ENCODE results near the gene LRRC7.

Gene LRRC7

DNA sequence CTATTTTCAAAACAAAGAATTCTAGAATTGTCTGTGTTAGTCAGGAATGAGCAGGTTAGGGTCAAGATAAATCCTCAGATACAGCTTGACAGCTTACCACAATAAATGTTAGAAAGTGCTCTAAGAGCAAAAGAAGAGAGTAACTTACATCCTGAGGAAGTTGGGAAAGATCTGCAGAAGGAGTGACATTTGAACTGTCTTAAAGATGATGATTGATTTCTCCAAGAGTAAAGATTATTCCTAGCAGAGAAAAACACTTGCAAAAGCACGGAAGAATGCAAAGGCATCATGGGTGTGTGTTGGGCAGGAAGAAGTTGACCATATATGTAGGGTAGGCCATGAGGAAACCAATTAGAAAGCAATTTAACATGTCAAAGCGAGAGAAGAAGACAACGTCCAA lies 175.4 kb downstream of the LRRC7 start:
- no peaks in the 10 kb centered on the region for H3K79me2 ChIP-seq (ENCODE audit: insufficient read depth, low read length)
- no peaks in the 10 kb centered on the region for H3K4me1 ChIP-seq (ENCODE audit: insufficient read depth, low read length, severe bottlenecking)
- H3K27ac ChIP-seq (ENCODE audit: low read depth, low read length, poor library complexity, severe bottlenecking) = no peak overlapping the region
- no peaks in the 10 kb centered on the region for H3K9me2 ChIP-seq (ENCODE audit: low read depth, low read length)
- H3F3A ChIP-seq (ENCODE audit: insufficient read depth, low read length) = no peaks in the 10 kb centered on the region
- no peak overlapping the region for H3K4me3 ChIP-seq (ENCODE audit: low read depth, low read length, poor library complexity, severe bottlenecking)
- no peaks in the 10 kb centered on the region for H3K27me3 ChIP-seq (ENCODE audit: insufficient read depth, low read length)
- TF ChIP-seq, protein P1, sequence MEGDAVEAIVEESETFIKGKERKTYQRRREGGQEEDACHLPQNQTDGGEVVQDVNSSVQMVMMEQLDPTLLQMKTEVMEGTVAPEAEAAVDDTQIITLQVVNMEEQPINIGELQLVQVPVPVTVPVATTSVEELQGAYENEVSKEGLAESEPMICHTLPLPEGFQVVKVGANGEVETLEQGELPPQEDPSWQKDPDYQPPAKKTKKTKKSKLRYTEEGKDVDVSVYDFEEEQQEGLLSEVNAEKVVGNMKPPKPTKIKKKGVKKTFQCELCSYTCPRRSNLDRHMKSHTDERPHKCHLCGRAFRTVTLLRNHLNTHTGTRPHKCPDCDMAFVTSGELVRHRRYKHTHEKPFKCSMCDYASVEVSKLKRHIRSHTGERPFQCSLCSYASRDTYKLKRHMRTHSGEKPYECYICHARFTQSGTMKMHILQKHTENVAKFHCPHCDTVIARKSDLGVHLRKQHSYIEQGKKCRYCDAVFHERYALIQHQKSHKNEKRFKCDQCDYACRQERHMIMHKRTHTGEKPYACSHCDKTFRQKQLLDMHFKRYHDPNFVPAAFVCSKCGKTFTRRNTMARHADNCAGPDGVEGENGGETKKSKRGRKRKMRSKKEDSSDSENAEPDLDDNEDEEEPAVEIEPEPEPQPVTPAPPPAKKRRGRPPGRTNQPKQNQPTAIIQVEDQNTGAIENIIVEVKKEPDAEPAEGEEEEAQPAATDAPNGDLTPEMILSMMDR (IDR thresholded peaks at IDR 0.05; ENCODE audit: low read length) = no peak
- no peak overlapping the region for H3K9ac ChIP-seq (ENCODE audit: low read length)
- no peak overlapping the region for H2AFZ ChIP-seq (ENCODE audit: low read length)
- H3K36me3 ChIP-seq (ENCODE audit: insufficient read depth, low read length) = no peaks in the 10 kb centered on the region
- H3K4me2 ChIP-seq (ENCODE audit: low read length) = no peak overlapping the region
- no peaks in the 10 kb centered on the region for H3K9me3 ChIP-seq (ENCODE audit: low read length)
- no peaks in the 10 kb centered on the region for H4K20me1 ChIP-seq (ENCODE audit: insufficient read depth, low read length)

DNA sequence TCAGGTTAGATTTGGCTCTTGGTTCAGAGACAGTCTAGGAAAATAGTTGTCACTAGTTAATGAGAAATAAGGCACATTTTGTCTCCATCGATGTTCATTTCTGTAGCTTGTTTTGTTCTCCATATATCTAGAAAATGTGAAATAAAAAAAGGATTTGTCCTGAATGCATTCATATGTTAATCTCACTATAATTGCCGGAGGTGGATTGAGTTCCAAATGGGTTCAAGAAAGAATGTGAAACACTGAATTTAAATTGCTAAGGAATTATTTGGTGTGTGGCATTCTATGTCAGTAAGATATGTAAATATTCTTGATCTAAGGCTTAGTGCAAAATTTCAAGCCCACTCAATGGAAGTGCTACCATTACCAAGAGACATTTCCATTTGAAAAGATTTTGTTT lies 176.7 kb downstream of the LRRC7 start:
- no peak overlapping the region for H3K4me2 ChIP-seq (ENCODE audit: low read length)
- no peaks in the 10 kb centered on the region for H3K4me1 ChIP-seq (ENCODE audit: insufficient read depth, low read length, severe bottlenecking)
- no peaks in the 10 kb centered on the region for H3K9me3 ChIP-seq (ENCODE audit: low read length)
- no peak for TF ChIP-seq EZH2 (IDR thresholded peaks at IDR 0.05; ENCODE audit: borderline replicate concordance, low read length)
- TF ChIP-seq, protein P1 (IDR thresholded peaks at IDR 0.05; ENCODE audit: low read length) = no peak
- H3F3A ChIP-seq (ENCODE audit: insufficient read depth, low read length) = no peaks in the 10 kb centered on the region
- H3K79me2 ChIP-seq (ENCODE audit: insufficient read depth, low read length) = no peaks in the 10 kb centered on the region
- no peak overlapping the region for H2AFZ ChIP-seq (ENCODE audit: low read length)
- no peaks in the 10 kb centered on the region for H3K27me3 ChIP-seq (ENCODE audit: insufficient read depth, low read length)
- no peaks in the 10 kb centered on the region for H3K36me3 ChIP-seq (ENCODE audit: insufficient read depth, low read length)
- H3K9ac ChIP-seq (ENCODE audit: low read length) = no peak overlapping the region
- H3K9me2 ChIP-seq (ENCODE audit: low read depth, low read length) = no peaks in the 10 kb centered on the region
- H3K4me3 ChIP-seq (ENCODE audit: low read depth, low read length, poor library complexity, severe bottlenecking) = no peak overlapping the region
- H3K27ac ChIP-seq (ENCODE audit: low read depth, low read length, poor library complexity, severe bottlenecking) = no peak overlapping the region
- no peaks in the 10 kb centered on the region for H4K20me1 ChIP-seq (ENCODE audit: insufficient read depth, low read length)

DNA sequence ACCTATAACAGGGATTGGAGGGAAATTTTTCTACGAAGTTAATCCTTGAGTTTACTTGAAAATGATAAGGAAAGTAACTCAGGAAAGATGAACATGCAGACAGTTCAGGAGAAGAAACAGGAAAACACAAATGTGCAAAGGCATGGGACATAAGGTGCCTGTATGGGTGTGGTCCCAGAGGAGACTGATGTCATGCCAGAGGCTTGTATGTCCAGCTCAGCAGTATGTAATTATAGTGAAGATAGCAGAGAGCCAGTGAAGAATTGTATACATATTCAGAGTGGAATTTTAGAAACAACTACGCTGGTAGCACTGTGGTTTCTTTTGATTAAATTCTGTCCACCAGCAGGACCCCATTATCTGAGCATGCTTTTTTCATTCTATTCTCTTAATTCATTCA lies 179.5 kb downstream of the LRRC7 start:
- H3F3A ChIP-seq (ENCODE audit: insufficient read depth, low read length) = no peaks in the 10 kb centered on the region

More for the DNA sequence above, 179.5 kb downstream of the LRRC7 start:
- no peaks in the 10 kb centered on the region for H3K9me3 ChIP-seq (ENCODE audit: low read length)
- no peak overlapping the region for H2AFZ ChIP-seq (ENCODE audit: low read length)
- H3K79me2 ChIP-seq (ENCODE audit: insufficient read depth, low read length) = no peaks in the 10 kb centered on the region
- H3K27ac ChIP-seq (ENCODE audit: low read depth, low read length, poor library complexity, severe bottlenecking) = no peak overlapping the region
- no peaks in the 10 kb centered on the region for H3K27me3 ChIP-seq (ENCODE audit: insufficient read depth, low read length)
- H3K9ac ChIP-seq (ENCODE audit: low read length) = no peak overlapping the region
- H3K4me2 ChIP-seq (ENCODE audit: low read length) = no peak overlapping the region
- TF ChIP-seq, protein P1 (IDR thresholded peaks at IDR 0.05; ENCODE audit: low read length) = no peak
- TF ChIP-seq EZH2 (IDR thresholded peaks at IDR 0.05; ENCODE audit: borderline replicate concordance, low read length) = no peak
- no peaks in the 10 kb centered on the region for H3K36me3 ChIP-seq (ENCODE audit: insufficient read depth, low read length)
- no peaks in the 10 kb centered on the region for H4K20me1 ChIP-seq (ENCODE audit: insufficient read depth, low read length)
- H3K4me3 ChIP-seq (ENCODE audit: low read depth, low read length, poor library complexity, severe bottlenecking) = no peak overlapping the region
- H3K4me1 ChIP-seq (ENCODE audit: insufficient read depth, low read length, severe bottlenecking) = no peaks in the 10 kb centered on the region
- no peaks in the 10 kb centered on the region for H3K9me2 ChIP-seq (ENCODE audit: low read depth, low read length)
